ENCODE measurements around the gene CDNF. TPM values are rescaled to one million over a fixed set of nuclear protein-coding genes. Genes with fewer than 3 reads are reported as not detected.

The CDNF gene
- 1.2 TPM for polyA plus RNA-seq (2012; ENCODE audit: low read depth, missing spikeins)

- peak; percentile 99 for FAIRE-seq
- peak; percentile 86 for TF ChIP-seq TAF1 (IDR thresholded peaks at IDR 0.05; ENCODE audit: low read depth, low read length)
- peak; percentile 92 for TF ChIP-seq POLR2A (IDR thresholded peaks at IDR 0.05; ENCODE audit: low read depth, low read length)
- TF ChIP-seq POLR2AphosphoS5 (IDR thresholded peaks at IDR 0.05; ENCODE audit: low read depth, low read length) = peak; percentile 87
- TF ChIP-seq PAX5 (IDR thresholded peaks at IDR 0.05; ENCODE audit: insufficient read depth, low read length, severe bottlenecking) = no peak
- TF ChIP-seq SPI1 (IDR thresholded peaks at IDR 0.05; ENCODE audit: low read depth, low read length) = no peak
- peak; percentile 56 for TF ChIP-seq POU2F2 (IDR thresholded peaks at IDR 0.05; ENCODE audit: low read depth, low read length)
- DNase-seq (ENCODE audit: insufficient read length, low spot score) = peak; percentile 88
Observed at GRCh38 chr10:14837757-14838581, at the start of gene CDNF, which contains the start of the genes HSPA14 and MSANTD7. Gene CDNF, minus strand, starts transcription at chr10:14838037. Its CDS starts 91 bp downstream, at chr10:14837946. Gene HSPA14, plus strand, starts transcription at chr10:14838306. Its CDS starts 97 bp downstream, at chr10:14838403. Gene MSANTD7, plus strand, starts transcription at chr10:14838306. Its CDS starts 3,979 bp downstream, at chr10:14842285.

- FAIRE-seq (no peak), DNase-seq (ENCODE audit: insufficient read length, low spot score) (no peak)
- peak; percentile 46; the same call in 1 of the 2 replicates for TF ChIP-seq SPI1 (IDR thresholded peaks at IDR 0.05; ENCODE audit: low read depth, low read length)
- no peak for TF ChIP-seq PAX5 (IDR thresholded peaks at IDR 0.05; ENCODE audit: insufficient read depth, low read length, severe bottlenecking)
Observed at GRCh38 chr10:14884082-14884481, 46.2 kb upstream of the CDNF start.

GRCh38 chr10:14880229-14880628 lies 42.4 kb upstream of the CDNF start:
- FAIRE-seq (no peak), DNase-seq (ENCODE audit: insufficient read length, low spot score) (no peak)
- TF ChIP-seq POLR2AphosphoS5 (IDR thresholded peaks at IDR 0.05; ENCODE audit: low read depth, low read length) (no peak), SPI1 (IDR thresholded peaks at IDR 0.05; ENCODE audit: low read depth, low read length) (no peak), PAX5 (IDR thresholded peaks at IDR 0.05; ENCODE audit: insufficient read depth, low read length, severe bottlenecking) (no peak), POU2F2 (IDR thresholded peaks at IDR 0.05; ENCODE audit: low read depth, low read length) (no peak), TAF1 (IDR thresholded peaks at IDR 0.05; ENCODE audit: low read depth, low read length) (no peak), POLR2A (IDR thresholded peaks at IDR 0.05; ENCODE audit: low read depth, low read length) (no peak)

DNA sequence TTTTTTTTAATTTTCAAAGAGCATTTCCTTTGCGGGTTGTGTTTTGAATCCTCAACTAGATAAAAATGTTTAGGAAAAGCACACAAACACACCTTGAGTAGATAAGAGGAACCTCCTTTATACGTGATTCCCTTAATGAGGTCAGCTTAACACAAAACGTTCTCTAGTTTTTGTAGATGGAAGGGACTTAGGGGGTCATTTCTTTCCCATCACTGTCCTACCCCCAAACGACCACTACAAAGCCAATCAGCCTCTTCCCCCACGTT lies 42.0 kb upstream of the CDNF start:
- DNase-seq (ENCODE audit: insufficient read length, low spot score) (no peak), FAIRE-seq (peak; percentile 28)
- TF ChIP-seq PAX5 (IDR thresholded peaks at IDR 0.05; ENCODE audit: insufficient read depth, low read length, severe bottlenecking) (no peak), SPI1 (IDR thresholded peaks at IDR 0.05; ENCODE audit: low read depth, low read length) (no peak), POLR2A (IDR thresholded peaks at IDR 0.05; ENCODE audit: low read depth, low read length) (no peak), TAF1 (IDR thresholded peaks at IDR 0.05; ENCODE audit: low read depth, low read length) (no peak), POU2F2 (IDR thresholded peaks at IDR 0.05; ENCODE audit: low read depth, low read length) (no peak), POLR2AphosphoS5 (IDR thresholded peaks at IDR 0.05; ENCODE audit: low read depth, low read length) (no peak)

DNA sequence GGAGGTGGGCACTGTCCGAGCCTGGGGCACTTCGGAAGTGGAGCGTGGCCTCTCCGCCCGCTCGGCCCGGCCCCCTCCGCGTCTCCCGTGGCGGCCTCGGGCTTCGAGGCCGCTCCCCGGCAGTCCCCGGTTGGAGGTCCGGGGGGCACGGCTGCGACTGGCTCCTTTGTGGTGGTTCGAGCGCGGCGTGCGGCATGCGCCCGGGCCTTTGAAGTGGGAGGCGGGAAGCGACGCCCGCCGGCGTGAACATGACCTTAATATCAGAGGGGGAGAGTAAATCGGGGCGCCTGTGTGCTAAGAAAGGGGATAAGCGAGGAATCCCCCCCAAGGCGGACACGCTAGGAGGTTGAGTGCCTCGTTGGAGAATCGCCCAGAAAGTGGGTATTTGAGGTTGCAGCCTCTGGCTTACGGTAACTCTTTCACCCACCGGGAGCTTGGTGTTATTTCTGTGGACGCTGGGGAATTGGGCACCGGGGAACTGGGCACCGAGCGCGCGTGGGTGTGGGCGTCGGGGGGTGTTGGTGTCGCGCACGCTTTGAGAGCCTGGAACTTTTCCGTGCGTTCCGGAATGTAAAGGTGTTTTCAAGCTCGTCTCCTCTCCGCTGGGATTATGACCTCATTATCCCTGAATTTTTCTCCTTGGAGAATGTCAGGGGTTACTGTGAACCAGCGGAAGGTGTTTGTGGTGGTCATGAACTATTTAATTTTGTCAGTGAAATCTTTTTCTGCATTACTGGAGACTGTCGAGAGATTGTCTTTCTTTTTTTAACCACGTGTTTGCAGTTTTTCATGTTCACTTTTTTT lies 41.5 kb upstream of the CDNF start:
- TF ChIP-seq POU2F2 (IDR thresholded peaks at IDR 0.05; ENCODE audit: low read depth, low read length) (no peak), SPI1 (IDR thresholded peaks at IDR 0.05; ENCODE audit: low read depth, low read length) (no peak), PAX5 (IDR thresholded peaks at IDR 0.05; ENCODE audit: insufficient read depth, low read length, severe bottlenecking) (no peak), POLR2A (IDR thresholded peaks at IDR 0.05; ENCODE audit: low read depth, low read length) (no peak), POLR2AphosphoS5 (IDR thresholded peaks at IDR 0.05; ENCODE audit: low read depth, low read length) (no peak), TAF1 (IDR thresholded peaks at IDR 0.05; ENCODE audit: low read depth, low read length) (no peak)
- DNase-seq (ENCODE audit: insufficient read length, low spot score) (peak; percentile 27), FAIRE-seq (no peak)

DNA sequence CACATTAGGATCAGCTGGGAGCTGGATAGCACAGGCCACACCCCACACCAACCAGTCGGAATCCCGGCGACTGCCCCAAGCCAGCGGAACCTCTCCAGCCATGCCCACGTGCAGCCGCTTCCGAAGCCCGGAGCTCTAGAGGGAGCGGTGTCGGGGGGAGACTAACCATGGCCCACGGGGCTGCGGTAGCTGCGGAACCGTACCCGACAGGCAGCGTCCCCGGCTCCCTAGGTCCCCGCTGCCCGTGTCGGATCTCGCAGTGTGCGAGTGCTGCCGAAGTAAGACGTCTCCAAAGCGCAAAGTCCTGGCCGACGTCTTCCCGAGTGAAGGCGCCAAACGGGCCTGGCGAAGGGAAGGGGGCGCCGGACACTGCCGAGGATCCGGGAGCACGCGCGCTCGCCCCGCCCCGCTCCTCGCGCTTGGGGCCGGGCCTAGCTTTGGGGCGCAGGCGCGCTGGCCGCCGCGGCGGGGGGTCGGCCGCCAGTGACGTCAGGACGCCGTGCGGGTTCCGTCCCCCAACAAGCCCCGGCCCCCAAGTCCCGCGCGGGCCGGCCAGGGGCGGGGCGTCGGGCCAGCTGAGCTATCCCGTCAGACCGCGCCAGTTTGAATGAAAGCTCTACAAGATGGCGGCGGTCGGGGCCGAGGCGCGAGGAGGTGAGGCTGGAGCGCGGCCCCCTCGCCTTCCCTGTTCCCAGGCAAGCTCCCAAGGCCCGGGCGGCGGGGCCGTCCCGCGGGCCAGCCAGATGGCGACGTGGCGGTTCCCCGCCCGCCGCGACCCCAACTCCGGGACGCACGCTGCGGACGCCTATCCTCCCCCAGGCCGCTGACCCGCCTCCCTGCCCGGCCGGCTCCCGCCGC lies 40.7 kb upstream of the CDNF start, which contains the start of gene SUV39H2:
Gene SUV39H2, plus strand, starts transcription at position 601 of the 858 bp plus-strand sequence. Its CDS starts 23 bp downstream, at position 624.
- peak; percentile 97 for DNase-seq (ENCODE audit: insufficient read length, low spot score)
- TF ChIP-seq POLR2A (IDR thresholded peaks at IDR 0.05; ENCODE audit: low read depth, low read length) = peak; percentile 82
- no peak for TF ChIP-seq PAX5 (IDR thresholded peaks at IDR 0.05; ENCODE audit: insufficient read depth, low read length, severe bottlenecking)
- TF ChIP-seq POLR2AphosphoS5 (IDR thresholded peaks at IDR 0.05; ENCODE audit: low read depth, low read length) = peak; percentile 84
- peak; percentile 72 for TF ChIP-seq TAF1 (IDR thresholded peaks at IDR 0.05; ENCODE audit: low read depth, low read length)
- TF ChIP-seq SPI1 (IDR thresholded peaks at IDR 0.05; ENCODE audit: low read depth, low read length) = no peak
- FAIRE-seq = peak; percentile 94

DNA sequence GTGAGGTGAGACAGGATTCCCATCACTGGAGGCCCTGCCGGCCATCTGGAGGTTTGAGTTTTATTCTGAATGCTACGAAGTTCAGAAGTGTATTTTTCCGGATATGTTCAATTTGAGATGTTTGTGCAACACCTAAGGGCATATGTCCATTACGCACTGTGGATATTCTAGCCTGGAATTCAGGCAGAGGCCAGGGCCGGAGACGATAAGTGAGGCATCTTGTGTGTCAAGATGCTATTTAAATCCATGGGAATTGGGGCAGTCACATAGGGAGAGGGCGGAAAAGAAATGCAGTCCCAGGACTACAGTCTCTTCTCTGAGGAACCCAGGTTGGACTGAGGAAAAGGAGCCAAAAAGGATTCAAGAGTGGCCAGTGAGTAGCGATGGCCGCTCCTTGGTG lies 38.9 kb upstream of the CDNF start:
- FAIRE-seq (peak; percentile 28), DNase-seq (ENCODE audit: insufficient read length, low spot score) (no peak)
- TF ChIP-seq SPI1 (IDR thresholded peaks at IDR 0.05; ENCODE audit: low read depth, low read length) (no peak), POU2F2 (IDR thresholded peaks at IDR 0.05; ENCODE audit: low read depth, low read length) (no peak), PAX5 (IDR thresholded peaks at IDR 0.05; ENCODE audit: insufficient read depth, low read length, severe bottlenecking) (no peak), POLR2A (IDR thresholded peaks at IDR 0.05; ENCODE audit: low read depth, low read length) (no peak), TAF1 (IDR thresholded peaks at IDR 0.05; ENCODE audit: low read depth, low read length) (no peak), POLR2AphosphoS5 (IDR thresholded peaks at IDR 0.05; ENCODE audit: low read depth, low read length) (no peak)

DNA sequence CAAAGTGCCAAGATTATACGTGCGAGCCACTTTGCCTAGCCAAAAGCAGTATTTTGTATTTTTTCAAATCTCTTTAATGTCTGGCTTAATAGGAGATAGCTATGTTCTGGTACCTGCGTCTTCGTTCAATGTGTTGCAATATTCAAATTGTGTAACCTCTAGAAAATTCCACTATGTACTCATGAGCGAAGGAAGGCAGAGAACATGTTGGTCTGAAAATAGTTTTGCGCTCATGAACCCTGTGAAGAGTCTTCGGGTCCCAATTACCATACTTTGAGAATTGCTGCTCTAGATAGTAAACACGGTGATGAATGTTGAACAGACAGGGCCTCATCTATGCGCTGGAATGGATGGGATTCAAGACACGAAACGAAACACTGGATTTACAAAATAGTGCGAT lies 38.1 kb upstream of the CDNF start:
- DNase-seq (ENCODE audit: insufficient read length, low spot score) (no peak), FAIRE-seq (no peak)
- no peak for TF ChIP-seq SPI1 (IDR thresholded peaks at IDR 0.05; ENCODE audit: low read depth, low read length)
- TF ChIP-seq PAX5 (IDR thresholded peaks at IDR 0.05; ENCODE audit: insufficient read depth, low read length, severe bottlenecking) = no peak
- TF ChIP-seq POLR2AphosphoS5 (IDR thresholded peaks at IDR 0.05; ENCODE audit: low read depth, low read length) = no peak
- TF ChIP-seq TAF1 (IDR thresholded peaks at IDR 0.05; ENCODE audit: low read depth, low read length) = no peak
- TF ChIP-seq POLR2A (IDR thresholded peaks at IDR 0.05; ENCODE audit: low read depth, low read length) = no peak
- no peak for TF ChIP-seq POU2F2 (IDR thresholded peaks at IDR 0.05; ENCODE audit: low read depth, low read length)

Data from GM12891 (cell line).